Left forelimb (tissue), 1 donor: ENCODE data around the gene CEPT1.

Experiments used
- DNase-seq: peaks from one replicate; pipeline ENCODE4 v3.0.0-alpha.2; 2018; ENCODE audit warnings: low spot score

The CEPT1 gene

DNA sequence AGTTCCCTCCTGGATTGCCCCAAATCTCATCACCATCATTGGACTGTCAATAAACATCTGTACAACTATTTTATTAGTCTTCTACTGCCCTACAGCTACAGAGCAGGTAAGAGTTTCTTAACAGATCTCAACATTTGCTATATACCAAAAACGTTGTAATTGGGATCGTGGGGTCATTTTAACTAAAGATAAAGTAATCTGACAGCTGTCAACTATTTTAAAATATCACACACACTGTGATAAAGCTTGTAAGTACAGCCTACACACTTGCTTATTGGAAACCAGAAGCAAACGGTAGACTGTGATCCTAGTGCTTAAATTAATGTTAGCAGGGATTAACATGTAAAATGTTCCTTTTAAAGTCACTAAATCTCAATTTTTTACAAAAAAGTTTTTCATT lies 7.9 kb downstream of the CEPT1 start:
- no peak for DNase-seq

GRCh38 chr1:111148376-111148881 lies 8.4 kb downstream of the CEPT1 start:
- no peak for DNase-seq

DNA sequence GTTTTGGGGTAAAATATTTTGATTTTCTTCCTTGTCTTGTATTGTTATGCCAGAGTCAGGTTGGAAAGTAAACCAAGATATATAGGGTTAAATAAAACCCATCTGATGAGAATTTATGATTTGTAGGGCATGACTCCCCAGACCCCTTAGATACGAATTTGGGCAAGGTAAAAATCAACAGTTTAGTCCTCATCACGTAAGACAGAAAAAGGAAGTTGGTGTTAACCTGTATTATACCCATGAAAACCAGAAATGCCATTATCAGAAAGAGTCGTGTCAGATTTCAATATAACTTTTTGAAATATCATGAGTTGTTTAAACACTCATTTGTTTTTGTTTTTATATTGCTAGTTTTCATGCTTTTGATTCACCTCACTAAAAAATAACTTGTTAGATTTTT lies 11.8 kb downstream of the CEPT1 start:
- no peak for DNase-seq

DNA sequence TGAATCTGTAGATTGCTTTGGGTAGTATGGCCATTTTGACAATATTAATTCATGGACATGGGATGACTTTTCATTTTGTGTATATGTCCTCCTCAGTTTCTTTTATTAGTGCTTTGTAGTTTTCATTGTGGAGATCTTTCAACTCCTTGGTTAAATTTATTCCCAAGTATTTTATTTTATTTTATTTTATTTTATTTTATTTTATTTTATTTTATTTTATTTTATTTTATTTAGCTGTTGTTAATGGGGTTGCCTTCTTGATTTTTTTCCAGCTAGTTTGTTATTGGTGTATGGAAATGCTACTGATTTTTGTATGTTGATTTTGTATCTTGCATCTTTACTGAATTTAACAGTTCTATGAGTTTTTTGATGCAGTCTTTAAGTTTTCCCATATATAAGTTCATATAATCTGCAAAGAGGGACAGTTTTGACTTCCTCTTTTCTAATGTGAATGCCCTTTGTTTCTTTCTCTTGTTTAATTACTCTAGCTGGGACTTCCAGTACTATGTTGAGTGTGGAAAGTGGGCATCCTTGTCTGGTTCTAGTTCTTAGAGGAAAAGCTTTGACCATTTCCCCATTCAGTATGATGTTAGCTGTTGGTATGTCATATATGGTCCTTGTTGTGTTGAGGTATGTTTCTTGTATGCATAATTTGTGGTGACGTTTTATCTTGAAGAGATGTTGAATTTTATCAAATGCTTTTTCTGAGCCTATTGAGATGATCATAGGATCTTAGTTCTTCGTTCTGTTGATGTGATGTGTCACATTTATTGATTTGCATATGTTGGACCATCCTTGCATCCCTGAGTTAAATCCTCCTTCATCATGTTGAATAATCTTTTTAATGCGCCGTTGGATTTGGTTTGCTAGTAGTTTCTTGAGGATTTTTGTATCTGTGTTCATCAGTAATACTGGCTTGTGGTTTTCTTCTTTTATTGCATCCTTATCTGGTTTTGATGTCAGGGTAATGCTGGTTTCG lies 14.3 kb downstream of the CEPT1 start:
- no peak for DNase-seq

DNA sequence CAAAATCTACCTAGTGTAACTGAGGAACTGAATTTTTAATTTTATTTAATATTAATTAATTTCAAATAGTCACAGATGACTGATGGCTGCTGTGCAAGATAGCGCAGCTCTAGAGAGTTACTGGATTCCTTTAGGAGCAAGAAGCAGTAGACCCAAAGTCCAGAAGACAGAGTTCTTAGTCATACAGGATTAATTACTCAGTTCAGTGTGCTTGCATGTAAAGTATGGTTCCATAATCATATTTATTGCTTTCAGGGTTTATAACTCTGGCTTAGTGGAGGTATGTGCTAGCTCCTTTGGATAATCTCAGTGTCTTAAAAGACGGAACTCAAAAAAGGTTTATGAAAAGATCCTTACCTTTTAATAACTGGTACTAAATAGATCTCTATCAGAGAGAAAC lies 17.4 kb downstream of the CEPT1 start:
- DNase-seq: no peak

DNA sequence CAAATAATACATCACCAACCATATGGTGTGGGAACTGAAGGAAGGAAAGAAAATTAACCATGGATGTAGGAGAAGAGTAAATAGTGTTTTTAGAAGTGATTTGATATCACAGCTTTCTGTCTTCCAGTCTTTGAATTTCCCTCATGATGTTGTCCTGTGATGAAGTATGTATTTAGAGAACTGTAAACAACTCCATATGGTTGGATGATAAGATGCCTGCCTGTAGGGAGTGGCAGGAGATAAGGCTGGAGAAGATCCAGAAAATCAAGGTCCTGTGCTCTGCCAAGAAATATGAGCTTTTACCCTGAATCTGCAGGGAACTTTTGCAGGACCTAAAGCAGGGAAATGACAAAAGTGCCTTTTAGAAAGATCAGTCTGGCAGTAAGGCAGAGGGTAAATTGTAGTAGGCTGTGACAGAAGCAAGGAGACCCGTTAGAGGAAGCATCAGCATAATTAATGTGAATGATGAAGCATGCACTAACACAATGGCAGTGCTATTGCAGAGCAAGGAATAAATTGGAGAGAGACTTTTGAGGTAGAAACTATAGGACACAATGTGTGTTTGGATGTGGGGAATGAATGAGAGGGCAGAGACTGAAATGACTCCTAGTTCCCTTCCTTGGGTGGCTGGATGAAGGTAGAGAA lies 21.9 kb downstream of the CEPT1 start:
- no peak for DNase-seq

GRCh38 chr1:111162488-111162880 lies 22.5 kb downstream of the CEPT1 start:
- no peak for DNase-seq

GRCh38 chr1:111163363-111163762 lies 23.3 kb downstream of the CEPT1 start:
- DNase-seq: no peak

GRCh38 chr1:111164151-111164550 lies 24.1 kb downstream of the CEPT1 start:
- DNase-seq: no peak

- no peak for DNase-seq
Measured at GRCh38 chr1:111172463-111172862, 32.4 kb downstream of the CEPT1 start.

GRCh38 chr1:111174070-111174469 lies 34.0 kb downstream of the CEPT1 start:
- no peak for DNase-seq

DNA sequence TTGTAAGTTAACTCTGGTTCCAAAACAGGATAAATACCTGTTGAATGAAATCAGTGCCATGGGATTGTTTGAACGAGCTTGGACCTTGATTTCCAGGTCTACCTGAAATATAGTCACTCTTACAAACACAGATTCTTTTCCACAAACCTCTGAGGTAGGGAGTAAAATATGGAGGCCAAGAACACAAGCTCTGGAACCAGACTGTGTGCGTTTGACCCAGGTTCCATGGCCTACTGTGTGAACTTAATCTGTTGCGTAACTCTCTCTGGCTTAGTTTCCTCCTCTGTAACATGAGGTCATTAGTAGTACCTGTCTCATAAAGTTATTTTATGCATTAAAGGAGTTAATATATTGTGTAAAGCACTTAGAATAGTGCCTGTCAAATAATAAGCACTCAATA lies 35.3 kb downstream of the CEPT1 start:
- DNase-seq: no peak

GRCh38 chr1:111176678-111177077 lies 36.7 kb downstream of the CEPT1 start:
- DNase-seq: no peak

GRCh38 chr1:111179968-111180533 lies 40.0 kb downstream of the CEPT1 start:
- no peak for DNase-seq

GRCh38 chr1:111182052-111182451 lies 42.0 kb downstream of the CEPT1 start:
- DNase-seq: no peak

DNA sequence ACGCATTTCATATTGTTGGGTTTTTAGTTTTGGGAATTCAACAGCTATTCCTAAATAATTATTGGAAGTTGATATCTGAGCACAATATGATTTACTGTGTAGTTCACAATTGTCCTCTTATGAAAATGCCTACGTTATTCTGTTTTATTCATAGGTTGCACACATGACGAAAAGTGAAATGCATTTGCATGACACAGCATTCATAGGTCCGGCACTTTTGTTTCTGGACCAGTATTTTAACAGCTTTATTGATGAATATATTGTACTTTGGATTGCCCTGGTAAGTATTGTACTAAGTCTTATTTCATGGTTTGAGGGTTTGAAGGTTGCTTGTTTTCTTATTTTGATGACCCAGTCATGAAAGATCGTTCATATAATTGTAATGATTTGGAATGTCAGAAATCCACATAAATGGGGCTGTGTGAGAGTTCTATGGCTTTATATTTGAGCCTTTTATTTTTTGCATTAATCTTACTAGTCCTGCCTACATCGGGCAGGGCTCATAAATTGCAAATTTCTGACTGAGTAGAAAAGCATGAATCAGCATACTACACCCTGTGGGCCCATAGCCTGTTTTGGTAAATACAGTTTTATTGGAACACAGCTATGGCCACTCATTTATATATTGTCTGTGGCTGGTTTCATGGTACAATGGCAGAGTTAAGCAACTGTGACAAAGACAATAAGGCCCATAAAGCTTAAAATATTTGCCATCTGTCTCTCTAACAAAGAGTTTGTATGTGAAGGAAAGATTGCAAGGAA lies 43.5 kb downstream of the CEPT1 start:
- no peak for DNase-seq

DNA sequence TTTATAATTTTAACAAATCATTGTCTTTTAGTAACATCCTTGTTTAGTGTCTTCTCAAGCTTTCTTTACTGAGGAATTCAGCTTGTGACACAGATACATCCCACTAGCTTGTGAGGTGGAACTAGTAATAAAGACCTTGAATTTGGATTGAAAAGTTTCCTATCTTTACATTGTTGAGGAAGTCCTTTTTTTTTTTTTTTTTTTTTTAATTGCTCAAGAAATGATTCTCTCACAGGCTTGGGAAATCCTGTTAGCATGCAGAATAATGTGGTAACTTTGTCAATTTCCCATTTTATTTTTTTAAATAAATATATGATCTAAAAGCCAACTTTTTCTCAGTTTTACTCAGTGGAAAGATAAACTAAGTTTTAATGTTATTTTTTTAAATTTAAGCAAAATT lies 44.6 kb downstream of the CEPT1 start:
- no peak for DNase-seq

GRCh38 chr1:111190931-111191451 lies 51.0 kb downstream of the CEPT1 start:
- no peak for DNase-seq

- DNase-seq: no peak
Measured at GRCh38 chr1:111191496-111191895, 51.5 kb downstream of the CEPT1 start.

DNA sequence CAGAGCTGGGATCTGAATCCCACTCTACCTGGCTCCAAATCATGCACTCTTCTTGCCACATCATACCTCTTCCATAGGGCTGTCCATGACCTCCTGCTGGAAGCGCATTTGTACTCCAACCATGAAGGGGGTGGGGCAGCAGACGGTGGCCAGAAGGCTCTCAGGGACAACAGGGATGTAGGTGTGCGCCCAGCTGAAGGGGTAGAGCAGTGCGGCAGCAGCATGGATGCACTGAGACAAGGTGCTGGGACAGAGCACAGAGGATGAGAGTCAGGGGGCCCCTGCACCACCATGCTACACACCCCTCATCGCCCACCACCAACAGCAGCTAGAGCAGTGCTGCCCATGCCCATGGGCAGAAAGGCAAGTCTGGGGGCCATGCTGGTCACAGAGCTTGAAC lies 52.1 kb downstream of the CEPT1 start:
- no peak for DNase-seq

DNA sequence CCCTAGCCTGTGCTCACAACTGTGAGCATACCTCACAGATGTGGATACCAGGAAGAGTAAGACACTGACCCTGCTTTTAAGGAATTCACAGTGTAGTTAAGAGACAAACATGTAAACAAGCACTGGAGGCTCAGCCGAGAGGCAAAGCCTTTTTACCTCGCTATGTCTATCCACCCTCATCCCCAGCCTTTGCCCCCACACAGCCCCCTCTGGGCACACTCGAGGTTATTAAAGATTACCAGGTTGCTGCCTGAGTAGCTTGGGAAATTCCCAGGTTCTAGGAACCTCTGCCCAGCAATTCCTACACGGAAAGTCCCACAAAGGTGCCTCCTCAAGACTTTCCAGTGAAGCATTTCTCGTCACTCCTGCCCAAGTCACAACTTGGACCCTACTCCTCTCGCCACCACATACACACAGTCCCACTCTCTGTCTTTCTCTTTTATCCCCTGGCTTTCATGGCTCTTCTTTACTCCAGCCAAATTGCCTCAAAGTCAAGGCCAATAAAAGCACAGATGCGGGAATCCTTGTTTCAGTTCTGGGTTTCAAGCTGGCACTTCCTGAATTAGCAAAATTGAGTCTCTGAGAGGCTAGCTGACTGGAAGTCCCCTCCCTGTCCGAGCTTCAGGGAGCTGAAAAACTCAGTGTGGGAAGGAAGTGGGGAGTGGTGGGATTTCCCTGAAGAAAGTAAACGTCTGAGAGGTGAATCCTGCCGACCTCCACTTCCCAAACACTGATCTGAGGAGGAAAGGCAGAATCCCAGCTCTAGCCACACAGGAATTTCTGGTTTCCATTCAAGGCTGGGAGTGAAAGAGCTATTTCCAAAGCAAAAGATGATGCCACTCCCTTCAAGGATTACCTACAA lies 52.9 kb downstream of the CEPT1 start:
- no peak for DNase-seq
